ENCODE measurements around the gene PPT1. TPM values are rescaled to one million over a fixed set of nuclear protein-coding genes. Genes with fewer than 3 reads are reported as not detected.

The PPT1 gene
- total RNA-seq, 1 experiment from 2014 or later, result 107 TPM

DNA sequence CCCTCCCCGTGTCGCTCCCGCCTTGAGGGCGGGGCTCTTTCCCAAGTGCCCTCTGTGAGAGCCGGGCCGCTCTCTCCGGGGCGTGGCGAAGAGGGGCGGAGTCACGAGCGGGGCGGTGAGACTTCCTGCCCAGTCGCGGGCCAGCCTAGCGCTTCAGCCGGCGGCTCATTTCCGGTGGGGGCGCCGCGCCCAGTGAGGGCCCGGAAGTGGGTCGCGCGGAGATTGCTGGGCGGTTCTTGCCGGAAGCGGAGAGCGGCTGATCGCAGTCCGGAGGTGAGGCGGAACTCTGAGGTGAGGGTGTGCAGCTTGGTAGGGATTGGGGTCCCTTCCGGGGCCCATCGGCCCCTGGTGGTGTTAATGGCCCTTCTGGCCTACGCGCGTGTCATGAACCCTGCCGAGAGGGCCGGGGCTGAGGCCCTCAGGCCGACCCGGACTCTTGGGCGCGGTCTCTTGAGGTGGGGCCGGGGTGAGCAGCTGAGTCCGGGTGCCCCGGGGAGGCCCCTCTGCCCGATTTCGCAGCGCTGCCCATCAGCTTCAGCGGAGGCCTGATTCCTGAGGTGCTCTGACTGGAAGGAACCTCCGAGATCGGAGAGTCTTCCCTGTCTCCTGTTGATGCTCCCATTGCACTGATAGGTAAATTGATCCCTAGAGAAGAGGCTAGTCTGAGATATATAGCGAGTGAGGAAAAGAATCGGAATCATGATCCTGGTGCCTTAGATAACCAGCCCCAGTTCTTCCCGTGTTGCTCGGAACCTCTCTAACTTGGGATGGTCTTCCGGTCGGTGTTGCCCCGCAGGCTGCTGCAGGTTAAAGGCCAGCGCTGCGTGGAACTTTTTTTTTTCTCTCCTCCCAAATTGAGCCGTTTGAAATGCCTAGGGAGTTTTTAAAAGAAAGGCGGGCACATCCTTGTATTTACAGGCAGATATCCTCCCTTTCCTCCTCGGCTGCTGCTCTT is 56.3 kb downstream of the PPT1 start, which contains the start of gene CAP1 (continued):
- TF ChIP-seq, protein P1, sequence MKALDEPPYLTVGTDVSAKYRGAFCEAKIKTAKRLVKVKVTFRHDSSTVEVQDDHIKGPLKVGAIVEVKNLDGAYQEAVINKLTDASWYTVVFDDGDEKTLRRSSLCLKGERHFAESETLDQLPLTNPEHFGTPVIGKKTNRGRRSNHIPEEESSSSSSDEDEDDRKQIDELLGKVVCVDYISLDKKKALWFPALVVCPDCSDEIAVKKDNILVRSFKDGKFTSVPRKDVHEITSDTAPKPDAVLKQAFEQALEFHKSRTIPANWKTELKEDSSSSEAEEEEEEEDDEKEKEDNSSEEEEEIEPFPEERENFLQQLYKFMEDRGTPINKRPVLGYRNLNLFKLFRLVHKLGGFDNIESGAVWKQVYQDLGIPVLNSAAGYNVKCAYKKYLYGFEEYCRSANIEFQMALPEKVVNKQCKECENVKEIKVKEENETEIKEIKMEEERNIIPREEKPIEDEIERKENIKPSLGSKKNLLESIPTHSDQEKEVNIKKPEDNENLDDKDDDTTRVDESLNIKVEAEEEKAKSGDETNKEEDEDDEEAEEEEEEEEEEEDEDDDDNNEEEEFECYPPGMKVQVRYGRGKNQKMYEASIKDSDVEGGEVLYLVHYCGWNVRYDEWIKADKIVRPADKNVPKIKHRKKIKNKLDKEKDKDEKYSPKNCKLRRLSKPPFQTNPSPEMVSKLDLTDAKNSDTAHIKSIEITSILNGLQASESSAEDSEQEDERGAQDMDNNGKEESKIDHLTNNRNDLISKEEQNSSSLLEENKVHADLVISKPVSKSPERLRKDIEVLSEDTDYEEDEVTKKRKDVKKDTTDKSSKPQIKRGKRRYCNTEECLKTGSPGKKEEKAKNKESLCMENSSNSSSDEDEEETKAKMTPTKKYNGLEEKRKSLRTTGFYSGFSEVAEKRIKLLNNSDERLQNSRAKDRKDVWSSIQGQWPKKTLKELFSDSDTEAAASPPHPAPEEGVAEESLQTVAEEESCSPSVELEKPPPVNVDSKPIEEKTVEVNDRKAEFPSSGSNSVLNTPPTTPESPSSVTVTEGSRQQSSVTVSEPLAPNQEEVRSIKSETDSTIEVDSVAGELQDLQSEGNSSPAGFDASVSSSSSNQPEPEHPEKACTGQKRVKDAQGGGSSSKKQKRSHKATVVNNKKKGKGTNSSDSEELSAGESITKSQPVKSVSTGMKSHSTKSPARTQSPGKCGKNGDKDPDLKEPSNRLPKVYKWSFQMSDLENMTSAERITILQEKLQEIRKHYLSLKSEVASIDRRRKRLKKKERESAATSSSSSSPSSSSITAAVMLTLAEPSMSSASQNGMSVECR (CRISPR knock-in tag; IDR thresholded peaks at IDR 0.05; ENCODE audit: borderline replicate concordance), result 0 out of 2 replicates have a peak, but pooled peaks have one; percentile 67
- TF ChIP-seq RELA (CRISPR knock-in tag; IDR thresholded peaks at IDR 0.05; ENCODE audit: borderline replicate concordance), result no peak
- peak; percentile 93 for TF ChIP-seq SP1 (CRISPR knock-in tag; conservative IDR thresholded peaks at IDR 0.05)
- TF ChIP-seq PRRX2 (CRISPR knock-in tag; IDR thresholded peaks at IDR 0.05), result no peak
- TF ChIP-seq SMAD3 (CRISPR knock-in tag; IDR thresholded peaks at IDR 0.05; ENCODE audit: borderline replicate concordance), result peak; percentile 53; the same call in 1 of the 2 replicates
- TF ChIP-seq CREM (CRISPR knock-in tag; IDR thresholded peaks at IDR 0.05), result 0 out of 2 replicates have a peak, but pooled peaks have one; percentile 11
- TF ChIP-seq, protein P2, sequence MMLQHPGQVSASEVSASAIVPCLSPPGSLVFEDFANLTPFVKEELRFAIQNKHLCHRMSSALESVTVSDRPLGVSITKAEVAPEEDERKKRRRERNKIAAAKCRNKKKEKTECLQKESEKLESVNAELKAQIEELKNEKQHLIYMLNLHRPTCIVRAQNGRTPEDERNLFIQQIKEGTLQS (CRISPR knock-in tag; conservative IDR thresholded peaks at IDR 0.05), result no peak
- no peak for TF ChIP-seq ZNF219 (CRISPR knock-in tag; IDR thresholded peaks at IDR 0.05; ENCODE audit: borderline replicate concordance)
- no peak for TF ChIP-seq TP53 (CRISPR knock-in tag; IDR thresholded peaks at IDR 0.05)
- TF ChIP-seq, protein P3, sequence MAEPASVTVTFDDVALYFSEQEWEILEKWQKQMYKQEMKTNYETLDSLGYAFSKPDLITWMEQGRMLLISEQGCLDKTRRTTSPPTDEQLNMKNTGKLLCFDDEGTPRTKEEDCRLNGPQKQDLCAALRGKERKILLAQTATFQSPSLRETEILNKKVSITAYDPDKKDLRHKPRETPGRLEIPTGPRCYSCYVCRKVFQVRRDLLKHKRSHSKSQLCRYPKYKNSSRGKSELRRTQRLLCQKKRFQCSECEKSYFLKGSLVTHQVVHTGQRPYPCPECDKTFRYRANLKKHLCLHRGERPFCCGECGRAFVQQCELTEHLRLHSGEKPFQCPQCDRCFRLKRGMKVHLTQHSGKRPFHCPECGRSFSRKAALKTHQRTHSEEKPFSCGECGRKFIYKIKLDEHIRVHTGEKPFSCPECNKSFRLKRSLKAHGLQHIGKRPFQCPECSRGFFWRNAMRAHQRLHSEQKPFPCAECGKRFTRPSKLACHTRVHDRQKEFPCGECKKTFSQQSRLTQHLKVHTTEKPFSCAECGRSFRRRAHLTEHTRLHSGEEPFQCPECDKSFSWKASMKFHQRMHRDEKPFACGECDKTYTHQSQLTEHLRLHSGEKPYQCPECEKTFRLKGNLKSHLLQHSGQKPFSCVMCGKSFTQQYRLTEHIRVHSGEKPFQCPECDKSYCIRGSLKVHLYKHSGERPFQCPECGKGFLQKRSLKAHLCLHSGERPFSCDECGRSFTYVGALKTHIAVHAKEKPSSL (CRISPR knock-in tag; conservative IDR thresholded peaks at IDR 0.05), result no peak
- no peak for TF ChIP-seq EMX1 (CRISPR knock-in tag; IDR thresholded peaks at IDR 0.05)
- TF ChIP-seq NFYB (CRISPR knock-in tag; conservative IDR thresholded peaks at IDR 0.05; ENCODE audit: low read depth), result no peak
- TF ChIP-seq, protein P4, sequence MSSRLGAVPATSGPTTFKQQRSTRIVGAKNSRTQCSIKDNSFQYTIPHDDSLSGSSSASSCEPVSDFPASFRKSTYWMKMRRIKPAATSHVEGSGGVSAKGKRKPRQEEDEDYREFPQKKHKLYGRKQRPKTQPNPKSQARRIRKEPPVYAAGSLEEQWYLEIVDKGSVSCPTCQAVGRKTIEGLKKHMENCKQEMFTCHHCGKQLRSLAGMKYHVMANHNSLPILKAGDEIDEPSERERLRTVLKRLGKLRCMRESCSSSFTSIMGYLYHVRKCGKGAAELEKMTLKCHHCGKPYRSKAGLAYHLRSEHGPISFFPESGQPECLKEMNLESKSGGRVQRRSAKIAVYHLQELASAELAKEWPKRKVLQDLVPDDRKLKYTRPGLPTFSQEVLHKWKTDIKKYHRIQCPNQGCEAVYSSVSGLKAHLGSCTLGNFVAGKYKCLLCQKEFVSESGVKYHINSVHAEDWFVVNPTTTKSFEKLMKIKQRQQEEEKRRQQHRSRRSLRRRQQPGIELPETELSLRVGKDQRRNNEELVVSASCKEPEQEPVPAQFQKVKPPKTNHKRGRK (CRISPR knock-in tag; IDR thresholded peaks at IDR 0.05; ENCODE audit: borderline replicate concordance), result no peak
- TF ChIP-seq, protein P5, sequence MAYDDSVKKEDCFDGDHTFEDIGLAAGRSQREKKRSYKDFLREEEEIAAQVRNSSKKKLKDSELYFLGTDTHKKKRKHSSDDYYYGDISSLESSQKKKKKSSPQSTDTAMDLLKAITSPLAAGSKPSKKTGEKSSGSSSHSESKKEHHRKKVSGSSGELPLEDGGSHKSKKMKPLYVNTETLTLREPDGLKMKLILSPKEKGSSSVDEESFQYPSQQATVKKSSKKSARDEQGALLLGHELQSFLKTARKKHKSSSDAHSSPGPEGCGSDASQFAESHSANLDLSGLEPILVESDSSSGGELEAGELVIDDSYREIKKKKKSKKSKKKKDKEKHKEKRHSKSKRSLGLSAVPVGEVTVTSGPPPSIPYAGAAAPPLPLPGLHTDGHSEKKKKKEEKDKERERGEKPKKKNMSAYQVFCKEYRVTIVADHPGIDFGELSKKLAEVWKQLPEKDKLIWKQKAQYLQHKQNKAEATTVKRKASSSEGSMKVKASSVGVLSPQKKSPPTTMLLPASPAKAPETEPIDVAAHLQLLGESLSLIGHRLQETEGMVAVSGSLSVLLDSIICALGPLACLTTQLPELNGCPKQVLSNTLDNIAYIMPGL (CRISPR knock-in tag; IDR thresholded peaks at IDR 0.05), result no peak; the same call in 1 of the 2 replicates
- TF ChIP-seq GABPB1 (CRISPR knock-in tag; IDR thresholded peaks at IDR 0.05), result no peak
- TF ChIP-seq HMGA2 (CRISPR knock-in tag; IDR thresholded peaks at IDR 0.05), result no peak
- TF ChIP-seq, protein P6, sequence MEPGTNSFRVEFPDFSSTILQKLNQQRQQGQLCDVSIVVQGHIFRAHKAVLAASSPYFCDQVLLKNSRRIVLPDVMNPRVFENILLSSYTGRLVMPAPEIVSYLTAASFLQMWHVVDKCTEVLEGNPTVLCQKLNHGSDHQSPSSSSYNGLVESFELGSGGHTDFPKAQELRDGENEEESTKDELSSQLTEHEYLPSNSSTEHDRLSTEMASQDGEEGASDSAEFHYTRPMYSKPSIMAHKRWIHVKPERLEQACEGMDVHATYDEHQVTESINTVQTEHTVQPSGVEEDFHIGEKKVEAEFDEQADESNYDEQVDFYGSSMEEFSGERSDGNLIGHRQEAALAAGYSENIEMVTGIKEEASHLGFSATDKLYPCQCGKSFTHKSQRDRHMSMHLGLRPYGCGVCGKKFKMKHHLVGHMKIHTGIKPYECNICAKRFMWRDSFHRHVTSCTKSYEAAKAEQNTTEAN (CRISPR knock-in tag; IDR thresholded peaks at IDR 0.05), result no peak
- no peak for TF ChIP-seq NFATC4 (CRISPR knock-in tag; IDR thresholded peaks at IDR 0.05)
- TF ChIP-seq, protein P7, sequence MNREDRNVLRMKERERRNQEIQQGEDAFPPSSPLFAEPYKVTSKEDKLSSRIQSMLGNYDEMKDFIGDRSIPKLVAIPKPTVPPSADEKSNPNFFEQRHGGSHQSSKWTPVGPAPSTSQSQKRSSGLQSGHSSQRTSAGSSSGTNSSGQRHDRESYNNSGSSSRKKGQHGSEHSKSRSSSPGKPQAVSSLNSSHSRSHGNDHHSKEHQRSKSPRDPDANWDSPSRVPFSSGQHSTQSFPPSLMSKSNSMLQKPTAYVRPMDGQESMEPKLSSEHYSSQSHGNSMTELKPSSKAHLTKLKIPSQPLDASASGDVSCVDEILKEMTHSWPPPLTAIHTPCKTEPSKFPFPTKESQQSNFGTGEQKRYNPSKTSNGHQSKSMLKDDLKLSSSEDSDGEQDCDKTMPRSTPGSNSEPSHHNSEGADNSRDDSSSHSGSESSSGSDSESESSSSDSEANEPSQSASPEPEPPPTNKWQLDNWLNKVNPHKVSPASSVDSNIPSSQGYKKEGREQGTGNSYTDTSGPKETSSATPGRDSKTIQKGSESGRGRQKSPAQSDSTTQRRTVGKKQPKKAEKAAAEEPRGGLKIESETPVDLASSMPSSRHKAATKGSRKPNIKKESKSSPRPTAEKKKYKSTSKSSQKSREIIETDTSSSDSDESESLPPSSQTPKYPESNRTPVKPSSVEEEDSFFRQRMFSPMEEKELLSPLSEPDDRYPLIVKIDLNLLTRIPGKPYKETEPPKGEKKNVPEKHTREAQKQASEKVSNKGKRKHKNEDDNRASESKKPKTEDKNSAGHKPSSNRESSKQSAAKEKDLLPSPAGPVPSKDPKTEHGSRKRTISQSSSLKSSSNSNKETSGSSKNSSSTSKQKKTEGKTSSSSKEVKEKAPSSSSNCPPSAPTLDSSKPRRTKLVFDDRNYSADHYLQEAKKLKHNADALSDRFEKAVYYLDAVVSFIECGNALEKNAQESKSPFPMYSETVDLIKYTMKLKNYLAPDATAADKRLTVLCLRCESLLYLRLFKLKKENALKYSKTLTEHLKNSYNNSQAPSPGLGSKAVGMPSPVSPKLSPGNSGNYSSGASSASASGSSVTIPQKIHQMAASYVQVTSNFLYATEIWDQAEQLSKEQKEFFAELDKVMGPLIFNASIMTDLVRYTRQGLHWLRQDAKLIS (CRISPR knock-in tag; IDR thresholded peaks at IDR 0.05; ENCODE audit: borderline replicate concordance), result no peak
- TF ChIP-seq, protein P8, sequence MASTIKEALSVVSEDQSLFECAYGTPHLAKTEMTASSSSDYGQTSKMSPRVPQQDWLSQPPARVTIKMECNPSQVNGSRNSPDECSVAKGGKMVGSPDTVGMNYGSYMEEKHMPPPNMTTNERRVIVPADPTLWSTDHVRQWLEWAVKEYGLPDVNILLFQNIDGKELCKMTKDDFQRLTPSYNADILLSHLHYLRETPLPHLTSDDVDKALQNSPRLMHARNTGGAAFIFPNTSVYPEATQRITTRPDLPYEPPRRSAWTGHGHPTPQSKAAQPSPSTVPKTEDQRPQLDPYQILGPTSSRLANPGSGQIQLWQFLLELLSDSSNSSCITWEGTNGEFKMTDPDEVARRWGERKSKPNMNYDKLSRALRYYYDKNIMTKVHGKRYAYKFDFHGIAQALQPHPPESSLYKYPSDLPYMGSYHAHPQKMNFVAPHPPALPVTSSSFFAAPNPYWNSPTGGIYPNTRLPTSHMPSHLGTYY (CRISPR knock-in tag; IDR thresholded peaks at IDR 0.05), result 0 out of 2 replicates have a peak, but pooled peaks have one; percentile 38
- no peak for TF ChIP-seq NFE2L1 (CRISPR knock-in tag; IDR thresholded peaks at IDR 0.05)
